GM12878 (cell line): ENCODE data around the gene CXorf38. TPM values are rescaled to one million over a fixed set of nuclear protein-coding genes. Genes with fewer than 3 reads are reported as not detected.

Source experiments
- ATAC-seq: fragments of 200-7000 bp; cut with Tn5 transposase; 3 replicates; pipeline ENCODE4 v1.9.1; 2020; ENCODE audit warnings: mild to moderate bottlenecking, moderate library complexity
- BruUV-seq: library from RNA; stranded (reverse); fragments of 400-500 nt; replicated peaks from 2 replicates; lab custom pipeline; 2021; lab: Mats Ljungman, UMichigan
- CTCF ChIA-PET: fragments of 300-600 bp; sonication (Branson Sonifier 250); formaldehyde crosslinking; extraction: SDS; loops from one replicate; lab custom pipeline; 2021; ENCODE audit warnings: inconsistent platforms; lab: Yijun Ruan, JAX
- POLR2A ChIA-PET: fragments of 350-600 bp; formaldehyde crosslinking; extraction: SDS; loops from one replicate; lab custom pipeline; 2021; ENCODE audit warnings: inconsistent platforms; lab: Charles Lee
- RAD21 ChIA-PET: fragments of 300-600 bp; sonication (Branson Sonifier 250); formaldehyde crosslinking; loops from one replicate; lab custom pipeline; 2023; ENCODE audit warnings: antibody characterized with exemption; ENCODE audit not compliant: unreplicated experiment; lab: Charles Lee
- SMC1A ChIA-PET: fragments of 300-600 bp; sonication (Branson Sonifier 250); formaldehyde crosslinking; loops from one replicate; lab custom pipeline; 2023; ENCODE audit not compliant: unreplicated experiment, uncharacterized antibody; lab: Charles Lee
- DNase-seq: peaks from one replicate; pipeline ENCODE4 v3.0.0-alpha.2; 2011; ENCODE audit warnings: low read depth, low spot score
- FAIRE-seq: peaks from 3 replicates; lab custom pipeline; 2011; peaks lifted over from hg19 to GRCh38; lab: Jason Lieb, UNC
- H2AFZ ChIP-seq: 2 replicates; pipeline ENCODE4 v1.6.0; 2011; ENCODE audit warnings: low read depth, low read length, control low read depth; ENCODE audit not compliant: control insufficient read depth
- H3K27ac ChIP-seq: 2 replicates; pipeline ENCODE4 v1.5.1; 2011; ENCODE audit warnings: control low read depth; ENCODE audit not compliant: control insufficient read depth, insufficient read depth
- H3K27me3 ChIP-seq, 2 experiments: replicated peaks in 1 of 2; 2 replicates each; pipeline versions ENCODE4 v1.6.0 to v1.6.1; 2011; ENCODE audit warnings: low read length in 1 of 2; ENCODE audit not compliant: control insufficient read depth in 2 of 2, insufficient read depth in 2 of 2
- H3K36me3 ChIP-seq, 2 experiments: 2 replicates each; pipeline ENCODE4 v1.5.1; 2011; ENCODE audit warnings: low read length in 1 of 2; ENCODE audit not compliant: control insufficient read depth in 2 of 2, insufficient read depth in 2 of 2
- H3K4me1 ChIP-seq: 2 replicates; pipeline ENCODE4 v1.6.1; 2011; ENCODE audit warnings: mild to moderate bottlenecking, low read length, moderate library complexity, mixed read lengths; ENCODE audit not compliant: control insufficient read depth, insufficient read depth
- H3K4me2 ChIP-seq: 2 replicates; pipeline ENCODE4 v1.6.0; 2011; ENCODE audit warnings: control low read depth; ENCODE audit not compliant: control insufficient read depth, insufficient read depth
- H3K4me3 ChIP-seq: fragments of 200-600 bp; sonication (generic); 2 replicates; pipeline ENCODE4 v1.5.1; 2016
- H3K79me2 ChIP-seq: 2 replicates; pipeline ENCODE4 v1.6.0; 2011; ENCODE audit warnings: low read length; ENCODE audit not compliant: control insufficient read depth, insufficient read depth
- H3K9ac ChIP-seq: 2 replicates; pipeline ENCODE4 v1.8.0; 2011; ENCODE audit warnings: low read length, control low read depth, mixed read lengths; ENCODE audit not compliant: control insufficient read depth, insufficient read depth
- H3K9me3 ChIP-seq: replicated peaks from 3 replicates; pipeline ENCODE4 v1.5.1; 2011; ENCODE audit warnings: mild to moderate bottlenecking, low read length; ENCODE audit not compliant: control insufficient read depth, insufficient read depth
- H4K20me1 ChIP-seq: 2 replicates; pipeline ENCODE4 v1.6.0; 2011; ENCODE audit not compliant: control insufficient read depth, insufficient read depth
- ASH2L ChIP-seq: fragments of 300-600, 200-600 bp; sonication (generic); IDR thresholded peaks from 2 replicates; pipeline ENCODE4 v1.6.1; 2017; ENCODE audit warnings: low read depth, mild to moderate bottlenecking, borderline replicate concordance
- BACH1 ChIP-seq: fragments of 450-650 bp; IDR thresholded peaks from 2 replicates; pipeline ENCODE4 v1.6.1; 2017; ENCODE audit warnings: mild to moderate bottlenecking, borderline replicate concordance
- HDAC2 ChIP-seq: fragments of 200-600 bp; sonication (generic); IDR thresholded peaks from 2 replicates; pipeline ENCODE4 v1.6.1; 2017
- HDGF ChIP-seq: fragments of 450-650 bp; IDR thresholded peaks from 2 replicates; pipeline ENCODE4 v1.6.1; 2016; ENCODE audit warnings: antibody characterized with exemption
- MXI1 ChIP-seq: fragments of 150-350 bp; IDR thresholded peaks from 2 replicates; pipeline ENCODE4 v1.6.1; 2011; ENCODE audit warnings: low read depth, mild to moderate bottlenecking, inconsistent platforms, low read length, improper control_type of control experiment
- NFXL1 ChIP-seq: fragments of 450-650 bp; IDR thresholded peaks from 2 replicates; pipeline ENCODE4 v1.6.1; 2017; ENCODE audit warnings: antibody characterized with exemption, mild to moderate bottlenecking, borderline replicate concordance
- NR2C2 ChIP-seq: IDR thresholded peaks from 2 replicates; pipeline ENCODE4 v1.6.1; 2011; ENCODE audit warnings: borderline replicate concordance, low read depth; ENCODE audit not compliant: control insufficient read depth, insufficient read length
- NRF1 ChIP-seq: conservative IDR thresholded peaks from 2 replicates; pipeline ENCODE4 v1.6.1; 2011; ENCODE audit warnings: mild to moderate bottlenecking, low read depth, low read length, improper control_type of control experiment
- PAX5 ChIP-seq: IDR thresholded peaks from 2 replicates; pipeline ENCODE4 v1.6.1; 2011; ENCODE audit warnings: low read depth, low read length, borderline replicate concordance
- RCOR1 ChIP-seq: conservative IDR thresholded peaks from 2 replicates; pipeline ENCODE4 v1.6.1; 2012; ENCODE audit warnings: low read depth, low read length, improper control_type of control experiment
- SREBF2 ChIP-seq: IDR thresholded peaks from 2 replicates; pipeline ENCODE4 v1.6.1; 2012; ENCODE audit warnings: mild to moderate bottlenecking, low read length
- SRF ChIP-seq, 2 experiments: IDR thresholded peaks; 2 replicates each; pipeline ENCODE4 v1.6.1; 2011; ENCODE audit warnings: low read depth in 2 of 2, low read length in 2 of 2, mild to moderate bottlenecking in 1 of 2, moderate library complexity in 1 of 2
- TAF1 ChIP-seq: IDR thresholded peaks from 2 replicates; pipeline ENCODE4 v1.6.1; 2011; ENCODE audit warnings: mild to moderate bottlenecking, low read depth, low read length, borderline replicate concordance
- ZSCAN29 ChIP-seq: fragments of 450-650 bp; IDR thresholded peaks from 2 replicates; pipeline ENCODE4 v1.6.1; 2017; ENCODE audit warnings: mild to moderate bottlenecking, moderate library complexity
- WGBS: methylation state at CpG from one replicate; pipeline ENCODE4 v1.1.6; 2016; ENCODE audit warnings: low lambda C conversion rate; ENCODE audit not compliant: insufficient replicate concordance, insufficient coverage; ENCODE audit errors: missing lambda C conversion rate; 5-methylcytosine and 5-hydroxymethylcytosine counted together
- in situ Hi-C: fragments of 300-500 bp; cut with MboI; formaldehyde crosslinking; loops from 9 replicates; pipeline ENCODE4 v1.14.3; 2018; ENCODE audit warnings: mixed read lengths
- intact Hi-C: fragments of 100-400 bp; cut with micrococcal nuclease; formaldehyde crosslinking; loops from one replicate; pipeline ENCODE4 v1.14.2; 2022; ENCODE audit not compliant: unreplicated experiment
- polyA plus RNA-seq, 11 experiments: library from polyadenylated mRNA; depleted of rRNA in 4 of 11; unstranded in 6 of 11; stranded (reverse) in 5 of 11; fragments of >200 nt; fragmentation: Nextera tagmentation in 4 of 11; fragmentation: Illumina TruSeq in 1 of 11; extraction: Ambion mirVana in 4 of 11; extraction: Trizol in 1 of 11; gene quantifications; 1 replicate in 1 of 11; 2 replicates in 10 of 11; pipeline versions ENCODE4 v1.2.1 to v1.2.3, GENCODE V29; 2011 to 2016; ENCODE audit warnings: inconsistent platforms in 2 of 11, missing spikeins in 2 of 11, low read depth in 1 of 11
- total RNA-seq, 4 experiments: library from RNA; depleted of rRNA in 3 of 4; stranded (reverse); fragments of >200 nt in 3 of 4; fragmentation: Illumina TruSeq in 1 of 4; extraction: Trizol in 1 of 4; gene quantifications; 2 replicates each; pipeline versions ENCODE4 v1.2.1 to v1.2.3, GENCODE V29; 2013 to 2021
- TF ChIP-seq, protein P1 (sequence below): IDR thresholded peaks from 2 replicates; pipeline ENCODE4 v1.6.1; 2011; ENCODE audit warnings: borderline replicate concordance, low read depth, mild to moderate bottlenecking, moderate library complexity, low read length; ENCODE audit not compliant: insufficient read depth, poor library complexity, severe bottlenecking
- TF ChIP-seq, protein P2 (sequence below): IDR thresholded peaks from 2 replicates; pipeline ENCODE4 v1.6.1; 2012; ENCODE audit warnings: low read depth, low read length, improper control_type of control experiment

The CXorf38 gene
- total and polyA plus RNA-seq, 10 of the 15 experiments (the other 5 are each of a cell fraction or from before 2014, with no cell fraction given), result 2.2 to 50.1 (median 18.8) TPM

DNA sequence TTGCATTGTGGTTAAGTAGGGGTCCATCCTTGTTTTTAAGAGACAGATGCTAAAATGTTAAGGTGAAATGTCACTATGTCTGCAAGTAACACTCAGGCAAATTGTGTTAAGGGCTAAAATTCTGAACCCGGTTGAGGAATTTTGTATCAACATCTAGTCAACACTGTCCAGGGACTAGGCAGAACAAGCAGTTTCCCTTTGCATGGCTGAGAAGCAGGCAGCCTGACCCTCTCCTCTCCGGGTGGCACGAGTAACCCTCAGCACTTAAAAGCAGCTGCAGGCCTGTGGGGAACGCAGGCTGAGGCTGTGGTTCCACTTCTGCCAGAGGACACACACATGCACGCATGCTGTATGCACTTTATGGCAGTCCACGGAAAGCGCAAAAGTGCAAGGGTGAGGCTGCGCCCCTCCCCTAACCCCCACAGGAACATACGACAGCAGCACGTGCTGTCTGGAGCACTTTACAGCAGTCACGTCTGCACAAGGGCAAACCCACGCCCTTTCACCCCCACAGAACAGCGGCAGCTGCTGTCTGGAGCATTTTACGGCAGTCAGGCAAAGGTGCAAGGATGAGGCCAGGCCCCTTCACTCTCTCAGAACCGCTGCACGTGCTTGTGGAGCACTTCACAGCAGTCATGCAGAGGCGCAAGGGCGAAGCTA, 24.8 kb downstream of the CXorf38 start:
- Histone ChIP-seq H3K9ac (no peak overlapping the region), H4K20me1 (no peaks in the 10 kb centered on the region), H2AFZ (no peak overlapping the region), H3K4me3 (no peak overlapping the region), H3K9me3 (no peaks in the 10 kb centered on the region; the same call in 2 of the 3 replicates), H3K36me3 (peaks cover 0 to under 1% of the 10 kb centered on the region in 2 experiments; a peak in 1 of 4 replicates), H3K27ac (no peak overlapping the region), H3K4me2 (no peak overlapping the region), H3K79me2 (no peaks in the 10 kb centered on the region), H3K4me1 (no peaks in the 10 kb centered on the region), H3K27me3 (no peaks in the 10 kb centered on the region)
- BruUV-seq, result no TSS peak
- ChIA-PET SMC1A (no interaction called here), RAD21 (no interaction called here), POLR2A (no interaction called here), CTCF (interaction anchor here (2.0 kb wide), 1 partner anchor 29 kb away, joined by 7 read pairs; no protein-coding TSS in a partner anchor)
- in situ Hi-C loops (no loop called here), intact Hi-C loops (no loop called here)
- FAIRE-seq, result no peak
- WGBS, result 91% methylated on average over 17 of the region's 18 CpGs
- ATAC-seq, result no peak
- no peak for DNase-seq
- TF ChIP-seq NR2C2 (peak; percentile 34), NRF1 (no peak)
- TF ChIP-seq, protein P1, sequence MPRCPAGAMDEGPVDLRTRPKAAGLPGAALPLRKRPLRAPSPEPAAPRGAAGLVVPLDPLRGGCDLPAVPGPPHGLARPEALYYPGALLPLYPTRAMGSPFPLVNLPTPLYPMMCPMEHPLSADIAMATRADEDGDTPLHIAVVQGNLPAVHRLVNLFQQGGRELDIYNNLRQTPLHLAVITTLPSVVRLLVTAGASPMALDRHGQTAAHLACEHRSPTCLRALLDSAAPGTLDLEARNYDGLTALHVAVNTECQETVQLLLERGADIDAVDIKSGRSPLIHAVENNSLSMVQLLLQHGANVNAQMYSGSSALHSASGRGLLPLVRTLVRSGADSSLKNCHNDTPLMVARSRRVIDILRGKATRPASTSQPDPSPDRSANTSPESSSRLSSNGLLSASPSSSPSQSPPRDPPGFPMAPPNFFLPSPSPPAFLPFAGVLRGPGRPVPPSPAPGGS, result no peak

DNA sequence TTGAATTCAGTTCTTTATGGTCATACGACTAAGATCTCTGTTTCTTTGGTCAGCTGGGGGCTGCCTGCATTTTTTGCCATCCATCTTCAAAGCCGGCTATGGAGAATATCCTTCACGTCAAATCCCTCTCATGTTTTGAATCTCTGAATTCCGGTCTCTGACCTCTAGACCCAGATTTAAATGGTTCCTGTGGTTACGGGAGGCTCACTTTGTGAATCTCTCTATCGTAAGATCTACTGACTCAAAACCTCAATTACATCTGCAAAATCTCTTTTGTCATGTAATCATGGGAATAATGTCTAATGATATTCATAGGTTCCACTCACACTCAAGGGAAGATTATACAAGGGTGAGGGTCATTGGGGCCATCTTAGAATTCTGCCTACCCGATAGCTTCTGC, 29.8 kb downstream of the CXorf38 start:
- no peak overlapping the region for H3K27ac ChIP-seq
- no peak overlapping the region for H3K4me2 ChIP-seq
- SMC1A ChIA-PET, result interaction anchor here (1.1 kb wide), 1 partner anchor 491 kb away, joined by 3 read pairs; no protein-coding TSS in a partner anchor
- ATAC-seq, result no peak
- BruUV-seq, result no TSS peak
- CTCF ChIA-PET, result interaction anchor here (1.0 kb wide), 1 partner anchor 73 kb away, joined by 3 read pairs; no protein-coding TSS in a partner anchor
- no peaks in the 10 kb centered on the region for H3K36me3 ChIP-seq
- H3K4me1 ChIP-seq, result no peaks in the 10 kb centered on the region
- intact Hi-C loops, result no loop called here
- H2AFZ ChIP-seq, result no peak overlapping the region
- H3K9me3 ChIP-seq, result no peaks in the 10 kb centered on the region
- H3K4me3 ChIP-seq, result no peak overlapping the region
- RAD21 ChIA-PET, result no interaction called here
- DNase-seq, result no peak
- 92% methylated on average over 7 of the region's 7 CpGs for WGBS
- POLR2A ChIA-PET, result no interaction called here
- in situ Hi-C loops, result no loop called here
- no peak overlapping the region for H3K9ac ChIP-seq
- no peaks in the 10 kb centered on the region for H3K79me2 ChIP-seq
- no peak for FAIRE-seq
- H3K27me3 ChIP-seq, result no peaks in the 10 kb centered on the region
- H4K20me1 ChIP-seq, result no peaks in the 10 kb centered on the region
- TF ChIP-seq NFXL1 (no peak), RCOR1 (no peak), TAF1 (no peak), ASH2L (no peak), HDGF (no peak), BACH1 (no peak), SRF (IDR thresholded peaks at IDR 0.05; ENCODE audit: low read depth in 2 of 2, low read length in 2 of 2) (no peak), SREBF2 (no peak), MXI1 (no peak), ZSCAN29 (no peak), PAX5 (no peak), HDAC2 (no peak)
- TF ChIP-seq, protein P2, sequence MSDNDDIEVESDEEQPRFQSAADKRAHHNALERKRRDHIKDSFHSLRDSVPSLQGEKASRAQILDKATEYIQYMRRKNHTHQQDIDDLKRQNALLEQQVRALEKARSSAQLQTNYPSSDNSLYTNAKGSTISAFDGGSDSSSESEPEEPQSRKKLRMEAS, result no peak
